Smooth muscle cell of the pulmonary artery (primary cell): Measurements from ENCODE around the gene ADGRB2. TPM values are rescaled to one million over a fixed set of nuclear protein-coding genes. Genes with fewer than 3 reads are reported as not detected.

Experiments used
- total RNA-seq: library from RNA; depleted of rRNA; stranded (reverse); fragments of >200 nt; gene quantifications from 2 replicates; pipeline ENCODE4 v1.2.3, GENCODE V29; 2014

The ADGRB2 gene
- total RNA-seq = 14.1 and 16.7 TPM in 2 replicates

DNA sequence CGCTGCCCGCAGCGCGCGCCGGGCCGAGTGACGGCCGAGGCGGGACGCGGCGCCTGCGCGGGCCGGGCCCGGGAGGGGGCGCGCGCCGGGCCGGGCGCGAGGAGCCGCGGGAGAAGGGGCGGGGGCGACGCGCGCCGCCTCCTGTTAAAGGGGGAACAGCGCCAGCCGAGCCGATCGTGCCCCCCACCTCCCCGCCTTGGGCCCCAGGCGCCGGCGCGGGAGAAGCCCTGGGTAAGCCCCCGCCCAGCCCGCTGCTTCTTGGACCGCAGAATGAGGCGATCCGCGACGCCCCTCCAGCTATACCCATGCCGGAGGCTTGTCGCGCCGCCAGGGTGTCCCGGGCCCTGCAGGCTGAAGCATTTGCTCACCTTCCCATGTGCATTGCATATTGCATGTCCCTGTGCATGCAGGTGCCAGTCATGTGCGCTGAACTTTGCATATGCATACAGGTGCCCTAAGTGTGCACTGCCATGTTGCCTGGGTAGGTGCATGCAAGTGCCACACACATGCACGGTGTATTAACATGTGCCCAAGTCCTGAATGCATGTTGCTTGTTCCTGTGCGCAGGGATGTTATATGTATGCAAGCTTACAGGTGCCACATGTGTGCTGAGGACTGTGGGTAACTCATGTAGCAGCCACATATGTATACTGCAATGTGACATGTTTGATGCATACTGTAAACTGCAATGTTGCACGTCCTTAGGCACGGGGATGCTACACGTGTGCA, at the start of gene ADGRB2:
TSS of gene ADGRB2 (minus strand) at position 29 of the 729 bp plus-strand sequence. CDS start 7,119 bp downstream, outside the sequence.

GRCh38 chr1:31703431-31704270, 60.5 kb downstream of the ADGRB2 start, which contains the start of gene COL16A1:
Gene COL16A1 (minus strand): TSS chr1:31704017. CDS start chr1:31702193, 1,824 bp downstream.

Other genes starting within 250 kb of the ADGRB2 start
- 133 and 442 TPM in 2 replicates for gene TINAGL1, start 187.8 kb downstream of the ADGRB2 start, total RNA-seq
- gene HCRTR1, start 146.7 kb downstream of the ADGRB2 start, total RNA-seq = not detected in 2 replicates
- gene PEF1, start 119.5 kb downstream of the ADGRB2 start, total RNA-seq = 76.6 and 100 TPM in 2 replicates
- gene COL16A1, start 60.3 kb downstream of the ADGRB2 start, total RNA-seq = 90.8 and 97.8 TPM in 2 replicates
- 30.7 and 63.8 TPM in 2 replicates for gene SPOCD1, start 51.7 kb upstream of the ADGRB2 start, total RNA-seq
- 327 and 340 TPM in 2 replicates for gene PTP4A2, start 174.0 kb upstream of the ADGRB2 start, total RNA-seq
- gene KHDRBS1, start 249.5 kb upstream of the ADGRB2 start, total RNA-seq = 60.7 and 68.3 TPM in 2 replicates